K562 treated with DMSO at 1 percent for 12 hours (cell line): ENCODE measurements around the gene DCAF17. TPM values are rescaled to one million over a fixed set of nuclear protein-coding genes. Genes with fewer than 3 reads are reported as not detected.

Experiments
- total RNA-seq: library from RNA; unstranded; fragments of 300-600 nt; gene quantifications from 2 replicates; pipeline ENCODE4 v1.2.3, GENCODE V29; 2022; ENCODE audit not compliant: insufficient read depth

DCAF17 gene
- 1.8 and 13.0 TPM in 2 replicates for total RNA-seq

GRCh38 chr2:171434013-171434989, at the start of gene DCAF17:
Gene DCAF17 (plus strand): TSS chr2:171434226. CDS start chr2:171434578, 352 bp downstream.

GRCh38 chr2:171433763-171434012, 338 bp upstream of the DCAF17 start, which contains the start of gene METTL8:
Gene METTL8 (minus strand): TSS chr2:171433990. CDS start chr2:171392185, 41,805 bp downstream.

GRCh38 chr2:171522052-171522787, 88.2 kb downstream of the DCAF17 start, which contains the start of gene CYBRD1:
Gene CYBRD1 (plus strand): TSS chr2:171522474. CDS start chr2:171522546, 72 bp downstream.

Other genes starting within 250 kb of the DCAF17 start
- gene METTL8, start 236 bp upstream of the DCAF17 start, total RNA-seq: 3.0 and 5.9 TPM in 2 replicates
- 8.2 and 8.3 TPM in 2 replicates for gene CYBRD1, start 88.2 kb downstream of the DCAF17 start, total RNA-seq